ENCODE results near the gene GRB10. TPM values are rescaled to one million over a fixed set of nuclear protein-coding genes. Genes with fewer than 3 reads are reported as not detected.

The GRB10 gene
- total RNA-seq, 2 experiments from 2014 or later: 4.4 TPM

- DNase-seq: peak; percentile 14
- Mint-ChIP-seq H3K9me3 (no peaks in the 10 kb centered on the region), H3K4me3 (no peak overlapping the region), H3K27me3 (no peaks in the 10 kb centered on the region), H3K27ac (no peak overlapping the region), H3K36me3 (ENCODE audit: low read depth) (no peaks in the 10 kb centered on the region), H3K4me1 (peaks cover 4% of the 10 kb centered on the region)
- CTCF ChIA-PET: interaction anchor here (1.2 kb wide), 1 partner anchor 17 kb away, joined by 5 read pairs; no protein-coding TSS in a partner anchor
- POLR2A ChIA-PET: no interaction called here
These were observed 85.7 kb downstream of the GRB10 start for GRCh38 chr7:50696810-50697582.

DNA sequence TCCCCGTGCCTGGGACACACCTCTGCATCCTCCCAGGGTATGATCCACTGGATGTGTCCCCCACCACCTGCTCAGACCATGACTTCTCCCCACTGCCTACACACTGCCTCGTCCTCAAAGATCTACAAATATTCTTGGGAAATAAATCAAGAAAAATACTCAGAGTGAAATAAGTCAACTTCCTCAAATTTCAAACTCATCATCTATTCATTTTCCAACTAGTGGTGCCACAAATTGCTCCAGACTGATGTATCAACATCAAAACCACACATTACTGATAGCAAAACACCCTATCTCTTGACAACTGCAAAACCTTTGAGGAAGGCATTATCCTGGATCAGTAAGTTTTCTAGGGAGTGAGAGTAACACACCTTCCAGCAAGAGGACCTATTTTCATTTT is 87.7 kb downstream of the GRB10 start:
- H3K36me3 Mint-ChIP-seq (ENCODE audit: low read depth): no peaks in the 10 kb centered on the region
- H3K4me1 Mint-ChIP-seq: peaks cover 4% of the 10 kb centered on the region
- DNase-seq: no peak

GRCh38 chr7:50693455-50694130 is 89.1 kb downstream of the GRB10 start:
- POLR2A ChIA-PET: no interaction called here
- H3K9me3 Mint-ChIP-seq: no peaks in the 10 kb centered on the region
- CTCF ChIA-PET: no interaction called here
- DNase-seq: no peak
- peaks cover 1% of the 10 kb centered on the region for H3K27me3 Mint-ChIP-seq
- peaks cover 4% of the 10 kb centered on the region for H3K4me1 Mint-ChIP-seq
- H3K4me3 Mint-ChIP-seq: no peak overlapping the region
- no peaks in the 10 kb centered on the region for H3K36me3 Mint-ChIP-seq (ENCODE audit: low read depth)
- H3K27ac Mint-ChIP-seq: no peak overlapping the region

More for the DNA sequence above, 87.7 kb downstream of the GRB10 start:
- ChIA-PET CTCF (no interaction called here), POLR2A (no interaction called here)
- Mint-ChIP-seq H3K27ac (no peak overlapping the region), H3K4me3 (no peak overlapping the region), H3K27me3 (peaks cover 1% of the 10 kb centered on the region), H3K9me3 (no peaks in the 10 kb centered on the region)

GRCh38 chr7:50690541-50691011 is 92.1 kb downstream of the GRB10 start:
- CTCF ChIA-PET: no interaction called here
- Mint-ChIP-seq H3K4me1 (no peaks in the 10 kb centered on the region), H3K36me3 (ENCODE audit: low read depth) (no peaks in the 10 kb centered on the region), H3K27ac (no peak overlapping the region), H3K9me3 (no peaks in the 10 kb centered on the region), H3K4me3 (no peak overlapping the region), H3K27me3 (peaks cover 1% of the 10 kb centered on the region)
- POLR2A ChIA-PET: no interaction called here
- DNase-seq: no peak

GRCh38 chr7:50688226-50688590 is 94.5 kb downstream of the GRB10 start:
- no peak overlapping the region for H3K4me3 Mint-ChIP-seq
- no peak overlapping the region for H3K27ac Mint-ChIP-seq
- peaks cover 1% of the 10 kb centered on the region for H3K27me3 Mint-ChIP-seq
- H3K36me3 Mint-ChIP-seq (ENCODE audit: low read depth): no peaks in the 10 kb centered on the region
- no peaks in the 10 kb centered on the region for H3K9me3 Mint-ChIP-seq
- ChIA-PET POLR2A (no interaction called here), CTCF (no interaction called here)
- DNase-seq: no peak
- H3K4me1 Mint-ChIP-seq: no peaks in the 10 kb centered on the region

DNA sequence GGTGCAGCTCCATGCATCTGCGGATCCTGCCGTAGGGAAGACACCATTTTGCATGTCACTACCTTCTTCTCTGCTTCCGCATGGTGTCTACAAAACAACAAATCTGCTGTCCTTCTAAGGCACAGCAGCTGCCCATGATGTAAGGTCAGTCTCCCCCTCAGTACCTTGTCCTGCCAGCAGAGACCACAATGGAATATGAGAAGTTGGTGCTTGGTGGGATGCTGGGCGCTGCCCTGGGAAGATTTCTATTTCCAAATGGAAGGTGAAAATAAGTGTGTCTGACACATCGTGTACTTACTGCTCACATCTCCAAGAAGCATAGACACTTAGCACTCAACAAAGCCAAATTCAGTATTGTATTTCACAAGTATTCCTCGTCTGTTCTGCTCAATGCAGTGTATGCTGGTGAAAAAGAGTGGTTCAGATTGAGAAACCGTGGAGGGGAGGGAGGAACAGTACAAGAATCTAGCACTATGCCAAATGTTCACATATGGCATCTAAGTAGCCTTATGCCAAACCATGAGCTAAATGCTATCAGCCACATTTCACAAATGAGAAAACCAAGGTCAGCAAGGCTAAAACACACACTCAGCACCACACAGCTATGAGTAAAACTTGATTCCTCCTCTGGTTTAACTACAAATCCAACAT is 95.0 kb downstream of the GRB10 start:
- CTCF ChIA-PET: no interaction called here
- H3K9me3 Mint-ChIP-seq: no peaks in the 10 kb centered on the region
- H3K27me3 Mint-ChIP-seq: peaks cover 1% of the 10 kb centered on the region
- H3K4me1 Mint-ChIP-seq: no peaks in the 10 kb centered on the region
- no peaks in the 10 kb centered on the region for H3K36me3 Mint-ChIP-seq (ENCODE audit: low read depth)
- POLR2A ChIA-PET: no interaction called here
- no peak overlapping the region for H3K4me3 Mint-ChIP-seq
- no peak for DNase-seq
- H3K27ac Mint-ChIP-seq: no peak overlapping the region

DNA sequence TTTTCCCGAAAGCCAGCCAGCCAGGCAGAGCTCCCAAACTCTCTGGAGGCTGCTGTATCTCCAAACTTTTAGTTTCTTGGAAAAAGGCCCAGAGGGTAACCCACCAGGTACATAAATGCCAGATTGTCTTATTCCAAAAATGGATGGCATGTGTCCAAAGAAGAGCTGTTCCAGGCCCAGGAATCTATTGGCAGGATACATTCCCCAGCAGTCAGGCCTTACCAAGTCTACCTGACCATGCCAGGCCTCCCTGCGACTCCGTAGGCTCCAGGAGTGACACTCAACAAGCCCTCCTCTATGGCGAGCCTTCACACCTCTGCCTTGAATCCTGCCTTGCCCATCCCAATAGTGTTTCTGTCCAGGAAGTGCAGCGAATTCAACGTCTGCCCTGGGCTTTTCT is 95.6 kb downstream of the GRB10 start:
- no peaks in the 10 kb centered on the region for H3K36me3 Mint-ChIP-seq (ENCODE audit: low read depth)
- ChIA-PET CTCF (no interaction called here), POLR2A (no interaction called here)
- H3K4me3 Mint-ChIP-seq: no peak overlapping the region
- H3K4me1 Mint-ChIP-seq: no peaks in the 10 kb centered on the region
- H3K27me3 Mint-ChIP-seq: peaks cover 1% of the 10 kb centered on the region
- H3K9me3 Mint-ChIP-seq: no peaks in the 10 kb centered on the region
- H3K27ac Mint-ChIP-seq: no peak overlapping the region
- no peak for DNase-seq

- no peak overlapping the region for H3K27ac Mint-ChIP-seq
- CTCF ChIA-PET: no interaction called here
- no peak overlapping the region for H3K4me3 Mint-ChIP-seq
These were observed 97.3 kb downstream of the GRB10 start for GRCh38 chr7:50685135-50686065.

GRCh38 chr7:50684713-50685075 is 98.0 kb downstream of the GRB10 start:
- ChIA-PET POLR2A (no interaction called here), CTCF (no interaction called here)
- no peaks in the 10 kb centered on the region for H3K9me3 Mint-ChIP-seq
- DNase-seq: no peak
- H3K27me3 Mint-ChIP-seq: peaks cover 6% of the 10 kb centered on the region
- no peaks in the 10 kb centered on the region for H3K36me3 Mint-ChIP-seq (ENCODE audit: low read depth)
- H3K27ac Mint-ChIP-seq: no peak overlapping the region
- no peak overlapping the region for H3K4me3 Mint-ChIP-seq
- H3K4me1 Mint-ChIP-seq: no peaks in the 10 kb centered on the region

More at GRCh38 chr7:50685135-50686065, 97.3 kb downstream of the GRB10 start:
- Mint-ChIP-seq H3K9me3 (no peaks in the 10 kb centered on the region), H3K4me1 (no peaks in the 10 kb centered on the region), H3K27me3 (peaks cover 6% of the 10 kb centered on the region), H3K36me3 (ENCODE audit: low read depth) (no peaks in the 10 kb centered on the region)
- POLR2A ChIA-PET: no interaction called here
- DNase-seq: no peak

- ChIA-PET CTCF (no interaction called here), POLR2A (no interaction called here)
- no peak for DNase-seq
- peaks cover 10% of the 10 kb centered on the region for H3K27me3 Mint-ChIP-seq
- H3K9me3 Mint-ChIP-seq: no peaks in the 10 kb centered on the region
- H3K4me3 Mint-ChIP-seq: no peak overlapping the region
- H3K4me1 Mint-ChIP-seq: peaks cover under 1% of the 10 kb centered on the region
- H3K36me3 Mint-ChIP-seq (ENCODE audit: low read depth): no peaks in the 10 kb centered on the region
- no peak overlapping the region for H3K27ac Mint-ChIP-seq
These were observed 98.5 kb downstream of the GRB10 start for GRCh38 chr7:50684011-50684712.

DNA sequence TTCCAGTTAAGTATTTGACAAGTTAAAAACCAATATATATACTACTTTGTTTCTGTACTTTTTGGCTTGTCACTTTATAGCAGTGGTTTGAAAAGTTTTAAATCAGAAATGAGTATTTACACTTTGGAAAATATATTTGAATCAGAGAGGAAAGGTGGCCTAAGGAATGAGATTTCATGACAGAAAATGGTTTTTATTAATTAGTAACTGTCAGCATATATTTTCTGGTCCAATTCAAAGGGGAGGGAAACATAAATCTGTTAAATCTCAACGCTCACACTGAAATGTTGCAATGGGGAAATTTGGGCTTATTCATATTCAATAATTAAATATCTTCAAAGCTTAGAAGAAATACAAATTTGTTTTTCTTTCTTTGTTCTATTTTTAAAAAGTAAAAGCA is 100.1 kb downstream of the GRB10 start:
- no peak for DNase-seq
- Mint-ChIP-seq H3K4me1 (peaks cover 2% of the 10 kb centered on the region), H3K27ac (no peak overlapping the region), H3K27me3 (peaks cover 10% of the 10 kb centered on the region), H3K36me3 (ENCODE audit: low read depth) (no peaks in the 10 kb centered on the region), H3K9me3 (no peaks in the 10 kb centered on the region), H3K4me3 (no peak overlapping the region)
- ChIA-PET CTCF (no interaction called here), POLR2A (no interaction called here)

- POLR2A ChIA-PET: no interaction called here
- Mint-ChIP-seq H3K4me1 (peaks cover 2% of the 10 kb centered on the region), H3K27ac (no peak overlapping the region), H3K27me3 (peaks cover 10% of the 10 kb centered on the region), H3K4me3 (no peak overlapping the region), H3K36me3 (ENCODE audit: low read depth) (no peaks in the 10 kb centered on the region), H3K9me3 (no peaks in the 10 kb centered on the region)
- DNase-seq: no peak
- CTCF ChIA-PET: interaction anchor here (0.8 kb wide), 1 partner anchor 15 kb away, joined by 4 read pairs; no protein-coding TSS in a partner anchor
These were observed 100.6 kb downstream of the GRB10 start for GRCh38 chr7:50682079-50682478.
